HG03354 (cell line): ENCODE measurements around the gene DOCK2.
A peak's percentile ranks its signal among the peaks of the same experiment; 100 is the strongest.
"Not testable (repeated sequence)": the region's sequence is repeated elsewhere in the genome, so short reads cannot be mapped to it uniquely, and the experiment has no call there.

Experiments
- ATAC-seq: cut with Tn5 transposase; IDR thresholded peaks from one replicate; pipeline ENCODE4 v1.9.1; 2021; ENCODE audit warnings: mild to moderate bottlenecking; ENCODE audit not compliant: unreplicated experiment, poor library complexity, severe bottlenecking

Gene DOCK2

DNA sequence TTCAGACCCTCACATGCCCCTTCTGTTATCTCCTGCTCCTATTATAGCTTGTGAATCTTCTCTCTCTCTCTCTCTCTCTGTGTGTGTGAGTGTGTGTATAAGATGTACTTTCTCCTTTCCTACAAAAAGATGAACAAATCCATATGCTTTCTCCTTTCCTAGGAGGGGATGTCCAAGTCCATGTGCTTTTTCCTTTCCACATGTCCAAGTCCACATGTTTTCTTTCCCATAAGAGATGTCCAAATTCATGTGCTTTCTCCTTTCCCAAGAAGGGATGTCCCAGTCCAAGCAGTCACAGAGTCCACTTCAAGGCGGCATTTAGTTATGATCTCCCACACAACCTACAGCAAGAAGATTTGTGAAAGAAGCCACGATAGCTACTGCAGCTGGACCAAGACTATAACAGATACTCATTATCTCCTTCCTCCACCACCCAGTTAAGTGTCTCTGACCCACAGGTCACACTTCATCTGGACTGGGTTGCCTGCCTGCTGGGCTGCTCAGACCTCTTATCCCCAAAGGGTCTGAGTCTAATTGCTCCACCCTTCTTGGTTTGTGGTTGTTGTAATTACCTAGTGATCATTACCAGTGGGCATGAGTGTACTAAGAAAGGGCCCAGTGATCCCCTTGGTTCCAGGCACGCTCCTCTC, 450.2 kb downstream of the DOCK2 start:
- no peak for ATAC-seq

DNA sequence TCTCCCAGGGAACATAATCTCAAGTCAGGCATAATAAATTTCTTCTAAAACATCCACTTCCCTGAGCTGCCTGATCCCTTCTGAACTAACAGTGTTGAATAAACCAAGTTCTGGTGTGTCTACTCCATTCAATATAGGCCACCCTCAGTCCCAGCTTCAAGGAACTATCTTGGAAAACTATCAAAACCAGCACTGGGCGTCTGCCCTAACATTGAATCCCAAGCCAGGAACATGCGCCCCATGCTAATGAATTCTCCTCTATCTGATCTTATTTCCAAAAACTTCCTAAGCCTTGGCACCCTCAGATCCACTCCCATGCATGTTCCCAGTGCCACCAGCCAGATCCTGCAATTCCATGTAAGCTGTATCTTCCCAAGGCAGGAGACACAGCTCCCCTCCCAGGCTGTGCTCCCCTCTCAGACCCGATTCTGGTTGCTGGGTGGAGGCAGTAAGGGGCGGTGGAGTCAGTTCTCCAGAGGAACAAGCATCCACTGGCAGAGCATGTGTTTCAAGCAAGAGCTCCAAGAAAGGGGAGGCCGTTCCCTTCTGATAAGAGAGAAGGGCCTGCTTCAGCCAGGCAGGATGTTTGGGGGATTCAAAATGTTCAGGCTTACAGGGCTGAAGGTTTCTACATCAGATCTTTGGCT, 455.5 kb downstream of the DOCK2 start:
- no peak for ATAC-seq

- not testable (repeated sequence) for ATAC-seq
Observed at GRCh38 chr5:170094329-170094728, 457.3 kb downstream of the DOCK2 start.

- ATAC-seq: no peak
Observed at GRCh38 chr5:170095646-170096045, 458.6 kb downstream of the DOCK2 start.

DNA sequence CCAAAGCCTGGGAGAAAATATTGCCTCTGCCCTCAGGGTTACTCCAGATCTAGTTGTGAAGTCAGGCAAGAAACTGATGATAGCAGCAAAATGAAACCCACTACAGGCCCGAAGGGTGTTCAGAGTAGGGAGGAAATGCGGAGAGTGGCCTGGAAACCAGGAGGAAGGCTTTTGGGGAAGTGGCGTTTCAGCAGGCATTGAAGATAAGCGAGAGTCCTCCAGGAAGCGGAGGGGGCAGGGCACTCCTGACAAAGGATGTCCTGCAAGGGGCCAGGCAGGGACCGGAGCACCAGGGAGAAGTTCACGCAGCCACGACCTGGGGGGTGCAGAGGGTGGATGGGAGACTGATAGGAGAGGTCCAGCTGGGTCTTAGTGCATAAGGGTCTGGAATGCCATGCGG, 460.9 kb downstream of the DOCK2 start:
- no peak for ATAC-seq

DNA sequence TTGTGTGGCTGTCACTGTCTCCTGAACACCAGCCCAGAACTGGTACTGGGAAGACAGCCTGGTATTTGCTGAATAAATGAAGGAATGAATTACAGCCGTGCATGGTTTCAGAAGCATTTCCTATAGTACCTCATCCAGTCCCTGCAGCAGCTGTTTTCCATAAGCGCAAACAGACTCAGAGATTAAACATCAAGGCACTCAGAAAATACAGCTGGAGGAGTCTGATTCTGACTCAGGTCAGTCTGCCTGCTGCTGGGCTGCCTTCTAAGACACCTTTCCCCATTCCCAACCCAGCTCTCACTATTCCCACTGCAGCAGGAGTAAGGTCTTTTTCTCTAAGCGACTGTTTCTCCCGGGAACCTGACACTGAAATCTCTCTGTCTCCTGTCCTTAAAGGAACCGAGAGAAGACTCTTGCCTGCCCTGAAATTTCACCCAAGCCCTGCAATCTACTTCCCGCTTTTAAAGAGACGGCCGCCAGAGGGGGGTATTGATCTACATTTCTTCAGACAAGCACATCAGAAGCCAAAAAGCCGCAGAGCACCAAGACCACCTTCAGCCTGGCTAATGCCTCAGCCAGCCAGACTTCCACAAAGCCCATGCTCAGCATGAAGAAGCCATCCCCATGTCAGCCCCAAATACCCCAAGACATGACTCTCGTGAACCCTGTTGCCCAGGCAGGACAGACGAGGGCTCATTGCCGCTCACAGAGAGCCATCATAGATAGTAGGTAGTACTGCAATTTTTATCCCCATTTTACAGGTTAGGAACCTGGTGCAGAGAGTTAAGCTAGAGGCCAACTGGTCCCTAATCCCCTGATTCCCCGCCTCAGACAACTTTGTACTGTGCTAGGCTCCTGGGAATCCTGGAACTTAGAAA, 463.2 kb downstream of the DOCK2 start:
- ATAC-seq: peak; percentile 65

GRCh38 chr5:170103447-170103846, 466.4 kb downstream of the DOCK2 start:
- ATAC-seq: no peak

DNA sequence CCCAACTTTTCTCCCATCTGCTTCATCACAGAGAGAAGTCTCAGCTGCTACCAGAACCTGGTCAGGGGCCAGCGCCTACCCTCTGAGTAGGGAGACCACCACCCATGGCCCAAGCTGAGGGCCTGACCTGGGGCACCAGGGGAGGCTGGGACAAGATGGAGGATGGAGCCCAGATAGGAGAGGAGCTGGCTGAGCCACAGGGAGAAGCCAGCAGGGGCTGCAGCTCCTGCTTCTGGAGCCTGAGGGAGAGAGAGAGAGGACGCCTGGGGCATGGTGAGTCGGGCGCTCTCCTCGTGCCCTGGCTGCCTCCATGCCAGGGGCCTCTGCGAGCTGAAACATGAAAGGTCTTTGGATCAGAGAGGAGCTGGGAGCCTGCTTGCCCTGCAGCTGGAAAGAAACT, 467.2 kb downstream of the DOCK2 start:
- ATAC-seq: no peak

DNA sequence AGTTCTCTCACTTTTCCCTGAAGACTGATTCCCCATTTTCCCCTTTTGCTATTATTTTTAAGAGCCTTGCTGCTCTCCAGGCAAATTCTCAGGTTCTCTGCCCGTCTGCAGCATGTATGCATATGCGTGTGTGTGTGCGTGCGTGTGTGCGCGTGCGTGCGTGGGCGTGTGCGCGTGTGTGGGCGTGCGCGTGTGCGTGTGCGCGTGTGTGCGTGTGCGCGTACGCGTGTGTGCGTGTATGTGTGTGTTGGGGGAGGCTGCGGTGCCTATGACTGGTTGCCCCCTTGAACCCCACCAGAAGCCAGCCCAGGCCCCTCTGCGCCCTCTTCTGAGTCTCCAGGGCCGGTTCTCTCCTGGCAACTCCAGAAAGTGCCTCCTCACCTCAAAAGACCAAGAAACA, 467.6 kb downstream of the DOCK2 start:
- no peak for ATAC-seq

DNA sequence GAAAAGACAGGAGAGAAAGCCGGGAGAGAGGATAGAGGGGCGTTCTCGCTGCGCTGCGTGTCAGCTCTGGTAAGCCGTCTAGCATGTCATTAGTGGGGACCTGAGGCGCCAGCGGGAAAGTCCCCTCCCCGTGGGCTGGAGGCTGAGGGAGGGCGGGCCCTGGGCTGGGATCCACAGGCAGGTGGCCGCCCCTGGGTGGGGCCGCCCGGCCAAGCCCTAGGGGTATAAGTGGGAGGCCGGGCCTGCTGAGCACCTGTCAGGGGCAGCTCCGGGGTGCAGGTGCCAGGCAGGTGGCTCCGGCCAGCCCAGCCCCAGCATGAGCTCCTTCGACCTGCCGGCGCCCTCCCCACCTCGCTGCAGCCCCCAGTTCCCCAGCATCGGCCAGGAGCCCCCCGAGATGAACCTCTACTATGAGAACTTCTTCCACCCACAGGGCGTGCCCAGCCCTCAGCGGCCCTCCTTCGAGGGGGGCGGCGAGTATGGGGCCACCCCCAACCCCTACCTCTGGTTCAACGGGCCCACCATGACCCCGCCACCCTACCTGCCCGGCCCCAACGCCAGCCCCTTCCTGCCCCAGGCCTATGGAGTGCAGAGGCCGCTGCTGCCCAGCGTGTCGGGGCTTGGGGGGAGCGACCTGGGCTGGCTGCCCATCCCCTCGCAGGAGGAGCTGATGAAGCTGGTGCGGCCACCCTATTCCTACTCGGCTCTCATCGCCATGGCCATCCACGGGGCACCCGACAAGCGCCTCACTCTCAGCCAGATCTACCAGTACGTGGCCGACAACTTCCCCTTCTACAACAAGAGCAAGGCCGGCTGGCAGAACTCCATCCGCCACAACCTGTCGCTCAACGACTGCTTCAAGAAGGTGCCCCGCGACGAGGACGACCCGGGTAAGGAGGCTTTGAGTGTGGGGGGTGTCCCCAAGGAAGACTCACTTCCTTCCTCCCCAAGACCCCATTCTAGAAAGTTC, 468.9 kb downstream of the DOCK2 start, which contains the start of gene FOXI1:
Gene FOXI1 (plus strand): TSS at position 256 of the 970 bp plus-strand sequence. CDS start 61 bp downstream, at position 317.
- ATAC-seq: no peak

GRCh38 chr5:170107674-170108073, 470.6 kb downstream of the DOCK2 start:
- ATAC-seq: no peak

DNA sequence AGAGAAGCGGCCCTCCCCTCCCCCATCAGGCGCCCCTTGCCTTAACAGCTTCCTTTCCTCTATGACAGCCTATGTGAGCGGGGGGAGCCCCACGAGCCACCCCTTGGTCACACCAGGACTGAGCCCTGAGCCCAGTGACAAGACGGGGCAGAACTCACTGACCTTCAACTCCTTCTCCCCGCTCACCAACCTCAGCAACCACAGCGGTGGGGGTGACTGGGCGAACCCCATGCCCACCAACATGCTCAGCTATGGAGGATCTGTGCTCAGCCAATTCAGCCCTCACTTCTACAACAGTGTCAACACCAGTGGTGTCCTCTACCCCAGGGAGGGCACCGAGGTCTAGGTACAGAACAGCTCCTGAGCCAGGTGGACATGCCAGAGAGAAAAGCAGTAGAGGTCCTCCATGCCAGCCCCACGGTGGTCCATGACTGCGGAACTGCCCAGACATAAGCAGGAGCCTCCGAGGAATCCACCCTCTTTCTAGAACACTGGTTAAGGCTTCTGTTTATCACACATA, 471.3 kb downstream of the DOCK2 start:
- no peak for ATAC-seq

GRCh38 chr5:170109059-170110031, 472.3 kb downstream of the DOCK2 start:
- ATAC-seq: no peak

DNA sequence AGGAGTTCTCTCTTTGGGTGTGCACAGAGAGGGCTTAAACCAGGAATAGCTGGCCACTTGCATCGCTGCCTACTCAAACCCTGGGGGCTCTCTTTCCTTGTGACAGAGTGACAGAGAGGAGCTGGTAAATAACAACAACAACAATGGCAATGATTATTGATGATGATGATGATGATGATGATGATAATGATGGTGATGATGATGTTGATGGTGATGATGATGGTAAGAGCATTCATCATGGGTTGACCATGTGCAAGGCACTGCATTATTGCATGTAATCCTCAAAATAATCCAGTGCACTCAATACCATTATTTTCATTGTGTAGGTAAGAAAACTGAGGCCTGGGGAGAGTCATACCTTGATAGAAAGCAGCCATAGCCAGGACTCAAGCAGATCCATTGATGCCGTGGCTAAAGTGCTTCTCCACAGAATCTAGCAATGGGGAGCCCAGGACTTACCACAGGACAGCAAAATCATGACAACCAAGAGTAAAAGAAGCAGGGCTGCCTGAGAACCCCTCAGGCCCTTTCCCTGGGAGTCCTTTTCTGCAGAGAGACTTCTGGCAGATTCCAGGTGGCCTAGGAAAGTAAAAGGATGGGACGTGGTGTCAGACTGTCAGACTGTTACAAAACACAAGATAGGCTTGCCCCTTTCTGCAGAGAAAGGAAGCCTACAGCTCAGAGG, 473.5 kb downstream of the DOCK2 start:
- ATAC-seq: no peak

DNA sequence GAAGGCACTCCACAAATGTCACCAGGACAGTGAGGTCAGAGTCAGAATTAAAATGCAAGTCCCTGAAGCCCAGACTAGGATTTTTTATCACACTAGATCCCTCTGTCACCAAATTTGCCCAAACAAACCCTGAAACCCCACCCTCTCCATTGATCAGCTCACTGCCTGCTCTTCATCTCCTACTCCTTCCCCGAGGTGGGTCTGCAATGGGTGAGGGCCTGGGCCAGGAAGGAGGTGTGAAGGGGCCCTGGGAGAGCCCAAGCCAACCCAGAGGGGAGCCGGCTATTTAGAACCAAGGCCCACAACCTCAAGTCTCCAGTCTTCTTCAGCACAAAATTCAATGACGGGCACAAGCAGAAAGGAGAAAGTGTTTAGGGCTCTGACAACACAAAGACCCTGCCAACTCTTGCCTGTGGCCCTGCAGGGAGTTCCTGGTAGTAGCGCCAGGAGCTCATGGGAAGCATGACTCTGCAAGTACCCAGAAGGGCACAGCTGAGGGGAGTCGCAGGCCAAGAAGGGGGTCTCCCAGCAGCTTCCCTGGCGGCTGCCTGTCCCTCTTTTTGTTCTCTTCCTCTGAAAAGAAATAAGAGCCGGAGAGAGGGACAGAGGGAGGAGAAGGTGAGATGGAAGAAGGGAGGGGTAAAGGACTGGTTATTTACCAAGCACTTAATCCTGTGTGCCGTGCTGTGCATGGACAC, 474.2 kb downstream of the DOCK2 start:
- no peak for ATAC-seq

DNA sequence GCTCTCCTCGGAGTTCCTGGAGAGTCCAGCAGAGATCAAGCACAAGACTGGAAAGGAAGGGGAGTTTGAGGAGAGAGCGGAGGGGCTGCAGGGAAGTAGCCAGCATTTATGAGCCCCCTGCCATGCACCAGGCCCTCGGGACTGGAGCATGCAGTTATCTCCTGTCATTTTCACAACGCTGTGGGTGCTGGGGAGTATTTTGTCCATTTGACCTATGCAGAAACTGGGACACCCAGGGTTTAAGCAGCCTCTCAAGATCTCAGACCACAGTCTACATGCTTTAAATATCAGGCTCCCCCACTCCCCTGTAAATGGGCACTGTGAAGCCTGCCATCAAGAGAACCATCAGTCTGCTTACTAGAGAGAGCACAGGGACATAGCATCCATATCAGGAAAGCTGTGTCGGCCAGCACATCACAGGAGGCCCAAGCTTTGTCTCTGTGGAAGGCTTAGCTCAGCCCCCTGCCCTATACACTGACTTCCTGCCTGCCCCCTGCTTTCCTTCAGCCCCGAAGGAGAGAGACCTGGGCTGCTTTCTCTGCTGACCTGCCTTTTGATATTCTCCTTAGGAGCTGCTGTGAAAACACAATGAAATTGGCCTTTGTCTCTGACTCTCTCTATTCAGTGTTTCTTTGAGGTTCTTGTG, 475.9 kb downstream of the DOCK2 start:
- ATAC-seq: no peak

DNA sequence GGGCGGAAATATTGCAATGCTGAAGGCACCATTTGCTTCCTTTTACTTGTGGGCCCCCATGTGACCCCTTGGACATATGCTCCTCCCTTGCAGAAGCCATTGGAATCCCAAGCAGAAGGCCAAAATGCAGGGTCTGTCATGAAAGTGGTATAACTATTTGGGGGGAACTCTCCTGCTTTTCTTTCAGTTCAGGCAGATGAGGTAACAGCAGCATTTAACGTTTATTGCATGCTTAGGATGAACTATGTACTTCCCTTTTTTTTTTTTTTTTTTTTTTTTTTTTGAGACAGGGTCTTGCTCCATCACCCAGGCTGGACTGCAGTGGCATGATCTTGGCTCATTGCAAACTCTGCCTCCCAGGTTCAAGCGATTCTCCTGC, 476.4 kb downstream of the DOCK2 start:
- no peak for ATAC-seq
